Kidney glomerular epithelial cell (primary cell): ENCODE data around the gene FBXL2.
"Not testable (repeated sequence)": the region's sequence is repeated elsewhere in the genome, so short reads cannot be mapped to it uniquely, and the experiment has no call there.

Experiments
- DNase-seq: peaks from one replicate; lab custom pipeline; 2025; lab: John Stamatoyannopoulos, UW

Gene FBXL2

DNA sequence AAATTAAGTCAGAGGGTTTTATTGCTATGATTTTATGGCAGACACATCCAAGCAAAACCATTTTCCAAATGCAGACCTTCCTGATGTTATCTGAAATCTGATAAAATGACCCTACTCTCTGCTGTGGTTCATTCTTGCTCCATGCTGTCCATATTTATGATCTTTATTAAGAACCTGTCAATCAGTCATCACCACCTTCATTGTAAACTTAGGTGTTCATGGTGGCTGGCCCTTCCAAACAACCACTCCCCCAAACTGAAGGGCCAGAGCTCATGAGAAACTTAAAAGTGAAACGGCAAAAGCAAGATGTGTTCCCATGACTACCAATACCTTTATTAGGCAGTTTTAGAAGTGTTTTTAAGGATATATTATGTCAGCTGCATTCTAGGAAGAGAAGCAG is 109.4 kb downstream of the FBXL2 start:
- no peak for DNase-seq

DNA sequence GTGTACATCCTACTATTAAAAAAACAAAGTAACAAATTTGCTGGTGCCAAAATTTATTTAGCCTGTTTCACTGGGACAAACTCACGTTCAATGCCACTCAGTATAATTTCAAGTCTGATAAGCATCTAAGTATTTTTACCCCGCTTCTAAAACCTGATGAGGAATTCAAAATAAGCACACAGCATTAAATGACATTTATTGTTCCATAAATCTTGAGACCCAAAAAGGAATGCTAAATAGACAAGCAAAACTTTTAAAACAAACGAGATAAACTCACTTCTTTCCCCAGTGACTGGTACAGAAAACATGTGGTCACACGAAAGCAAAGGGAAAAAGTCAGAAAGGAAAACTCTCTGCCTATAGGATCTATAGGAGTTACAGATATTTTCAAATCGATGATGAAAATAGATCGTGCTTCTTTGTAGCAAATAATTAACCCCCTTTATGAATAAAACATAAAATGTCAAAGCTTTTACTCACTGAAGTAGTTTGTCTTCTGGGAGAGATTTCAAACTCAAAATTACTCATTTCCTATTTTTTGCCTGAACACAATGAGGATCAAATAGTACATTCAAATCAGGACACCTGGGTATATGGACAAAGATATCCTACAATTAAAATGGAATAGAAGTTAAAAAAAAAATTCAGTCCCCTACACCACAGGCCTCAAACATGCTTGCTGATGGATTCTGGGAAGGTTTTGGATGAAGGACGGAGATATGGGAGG is 111.3 kb downstream of the FBXL2 start:
- no peak for DNase-seq

DNA sequence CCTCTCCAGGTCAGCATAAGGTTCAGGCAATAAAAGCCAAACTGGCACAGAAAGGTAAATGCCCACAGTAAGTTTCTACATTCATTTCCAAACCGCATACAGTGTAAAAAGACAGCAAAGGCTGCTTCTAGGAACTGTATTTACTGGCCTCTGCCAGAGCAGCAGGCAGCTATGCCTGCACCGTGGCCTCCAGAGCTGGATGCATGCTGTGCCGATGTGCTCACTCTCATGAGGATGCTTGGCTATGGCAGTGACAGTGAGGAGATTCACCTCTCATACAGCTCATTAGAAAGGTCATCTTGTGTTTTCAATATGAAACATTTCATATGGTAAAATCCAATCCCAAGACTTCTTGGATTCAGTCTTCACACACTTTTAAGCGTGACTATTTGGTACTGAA is 112.7 kb downstream of the FBXL2 start:
- no peak for DNase-seq

DNA sequence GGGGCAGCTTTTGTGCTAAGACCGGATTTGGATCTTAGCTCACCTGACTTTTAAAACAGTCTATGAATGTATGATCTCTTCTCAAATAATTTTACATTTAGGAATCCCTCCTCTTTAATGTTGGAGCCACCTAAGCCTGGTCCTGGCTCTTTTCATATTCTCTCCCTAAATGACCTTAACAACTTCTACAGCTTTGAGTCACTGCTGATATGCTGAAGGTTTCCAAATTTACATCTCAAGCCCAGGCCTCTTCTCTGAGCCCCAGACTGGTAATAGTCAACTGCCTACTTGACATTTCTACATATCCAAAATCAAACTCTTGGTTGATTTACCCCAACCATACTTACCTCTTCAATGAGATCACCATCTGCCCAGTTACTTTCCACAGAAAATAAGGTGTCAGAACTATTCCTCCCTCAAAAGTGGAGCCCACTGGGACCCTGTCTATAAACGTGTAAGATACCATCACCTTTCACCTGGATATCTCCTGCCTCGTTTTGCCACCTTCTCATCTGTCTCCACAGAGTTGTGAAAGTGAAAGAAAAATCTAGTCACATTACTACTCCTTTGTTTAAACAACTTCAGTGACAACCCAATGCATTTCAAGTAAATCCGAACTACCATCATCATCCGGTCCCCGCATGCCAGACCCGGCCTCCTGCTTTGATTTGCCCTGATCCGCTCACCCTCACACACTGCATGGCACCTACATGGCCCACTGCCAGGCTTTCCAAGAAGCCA is 114.2 kb downstream of the FBXL2 start:
- DNase-seq: no peak

DNA sequence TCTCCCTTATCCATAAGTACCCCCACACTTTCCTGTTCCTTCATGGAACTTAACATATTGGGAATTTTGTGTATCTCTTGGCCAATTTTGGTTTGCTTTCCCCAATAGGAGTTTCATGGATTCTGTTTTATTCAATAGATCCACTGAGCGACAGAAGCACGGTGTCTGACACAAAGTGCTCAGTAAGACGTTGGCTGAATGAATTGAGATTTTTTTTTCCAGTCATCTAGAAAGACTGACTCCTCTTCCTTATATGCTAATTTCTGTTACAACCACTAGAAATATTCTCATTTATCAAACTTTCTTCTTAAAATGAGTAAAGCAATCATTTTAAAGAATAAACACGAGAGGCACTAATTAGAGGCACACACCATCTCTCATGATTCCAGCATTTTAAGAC is 114.9 kb downstream of the FBXL2 start:
- DNase-seq: no peak

DNA sequence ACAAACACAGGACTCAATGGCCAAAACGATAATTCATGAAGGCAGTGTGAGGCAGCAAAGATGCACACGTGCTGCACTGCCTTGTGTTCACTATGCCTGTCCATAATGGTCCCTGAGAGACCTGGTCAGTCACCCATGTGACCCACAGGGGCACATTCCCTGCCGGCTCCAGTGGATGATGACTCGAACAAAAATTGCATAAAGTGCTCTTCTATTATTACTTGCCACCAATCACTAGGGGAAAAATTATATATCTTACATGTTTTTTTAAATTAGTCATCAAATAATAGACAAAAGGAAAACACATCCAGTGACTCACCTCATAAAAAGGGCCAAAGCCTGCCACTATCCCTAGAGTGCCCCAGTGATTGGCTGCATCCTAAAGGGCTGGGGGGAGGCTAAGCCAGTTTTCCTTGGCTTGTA is 115.5 kb downstream of the FBXL2 start:
- peak; percentile 92 for DNase-seq

DNA sequence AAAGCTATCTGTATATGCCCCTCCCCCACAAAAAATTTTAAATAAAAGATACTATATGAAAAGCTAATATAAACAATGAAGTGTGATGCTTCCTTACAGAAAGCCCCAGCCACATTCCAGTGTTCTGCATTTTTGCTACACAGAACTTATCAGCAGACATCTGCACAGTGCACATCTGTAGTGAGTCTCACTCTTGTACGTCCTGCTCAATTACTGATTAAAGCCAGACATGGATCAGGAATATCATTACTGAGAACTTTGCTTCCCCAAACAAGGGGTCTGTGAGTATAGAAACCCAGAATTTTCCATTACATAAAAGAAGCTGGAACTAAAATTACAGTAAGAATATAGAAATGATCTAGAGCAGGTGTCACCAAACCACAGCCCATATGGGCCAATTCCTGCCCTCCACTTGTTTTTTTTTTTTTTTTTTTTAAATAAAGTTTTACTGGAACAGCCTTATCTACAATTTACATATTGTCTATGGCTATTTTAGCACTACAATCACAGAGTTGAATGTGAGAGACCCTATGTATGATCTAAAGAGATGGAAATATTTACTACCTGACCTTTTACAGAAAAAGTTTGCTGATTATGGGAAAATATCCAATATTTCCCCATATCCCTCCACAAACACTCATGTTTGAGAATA is 117.3 kb downstream of the FBXL2 start:
- no peak for DNase-seq

DNA sequence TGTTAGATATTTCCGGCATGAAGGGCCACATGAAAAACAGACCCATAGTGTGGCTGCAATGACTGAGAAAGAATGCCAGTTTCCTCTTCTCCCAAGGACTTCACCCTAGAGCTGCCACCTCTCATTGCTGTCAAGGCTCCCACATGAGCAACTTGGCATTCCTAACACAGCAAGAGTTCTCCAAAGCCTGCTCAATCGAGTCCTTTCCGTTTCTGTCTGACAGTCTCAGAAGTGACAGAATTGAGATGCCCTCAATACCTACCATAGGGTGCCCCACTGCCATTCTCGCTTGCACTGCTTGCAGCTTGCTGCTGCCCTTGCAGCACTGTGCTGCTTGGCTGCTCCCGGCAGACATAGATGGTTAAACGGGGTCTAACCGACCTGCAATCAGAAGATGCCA is 118.7 kb downstream of the FBXL2 start:
- DNase-seq: no peak

DNA sequence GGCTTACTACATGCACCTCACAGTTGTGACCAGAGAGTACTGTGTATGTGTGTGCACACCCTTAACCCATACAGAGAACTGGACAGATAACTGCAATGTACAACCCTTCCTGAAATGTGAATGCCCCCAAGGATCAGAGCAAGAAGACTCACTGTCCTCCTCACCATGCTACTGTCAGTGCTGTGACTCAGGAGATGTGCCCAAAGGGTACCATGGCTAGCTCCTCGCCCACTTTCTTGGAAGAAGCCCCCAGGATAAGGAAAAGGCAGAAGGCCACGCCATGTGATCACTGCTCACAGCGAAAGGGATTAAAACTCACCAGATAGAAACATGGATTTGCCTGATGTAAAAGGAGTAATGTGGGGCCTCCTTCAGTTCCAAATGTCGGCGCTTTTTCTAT is 121.2 kb downstream of the FBXL2 start:
- DNase-seq: no peak

DNA sequence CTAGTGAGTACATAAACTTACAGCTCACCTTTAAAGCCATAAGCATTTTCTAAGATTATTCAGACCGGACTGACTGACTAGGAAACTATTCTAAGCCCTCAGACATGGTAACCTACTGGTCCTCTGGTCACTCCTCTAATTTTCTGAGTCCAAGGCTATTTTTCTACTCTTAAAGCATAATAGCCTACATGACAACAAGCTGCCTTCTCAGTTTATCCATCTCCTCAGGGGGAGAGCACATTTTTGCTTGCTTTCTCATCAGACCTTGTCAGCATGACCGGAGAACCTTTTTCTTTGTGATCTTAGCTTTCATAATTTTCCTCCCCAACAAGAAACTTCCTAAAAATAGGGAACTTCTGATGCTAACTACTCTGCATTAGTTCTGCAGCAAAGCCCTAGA is 124.5 kb downstream of the FBXL2 start:
- DNase-seq: no peak

DNA sequence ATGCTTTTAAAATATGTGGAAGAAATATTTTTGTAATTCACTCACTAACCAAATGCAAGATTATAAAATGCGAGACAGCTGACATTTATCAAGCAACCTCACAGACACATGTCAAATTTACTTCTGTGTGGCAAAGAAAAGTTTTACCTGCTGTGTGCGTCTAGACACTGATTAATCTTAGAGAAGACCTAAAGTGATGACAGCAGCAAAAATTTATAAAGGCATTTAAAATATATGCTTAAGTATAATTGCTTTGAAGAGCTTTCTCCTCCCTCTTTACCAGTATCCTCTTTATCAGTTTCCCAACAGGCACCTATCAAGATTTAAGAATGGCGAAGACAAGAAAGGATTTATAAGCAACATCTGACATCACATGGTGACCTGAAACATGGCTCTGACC is 125.7 kb downstream of the FBXL2 start:
- no peak for DNase-seq

DNA sequence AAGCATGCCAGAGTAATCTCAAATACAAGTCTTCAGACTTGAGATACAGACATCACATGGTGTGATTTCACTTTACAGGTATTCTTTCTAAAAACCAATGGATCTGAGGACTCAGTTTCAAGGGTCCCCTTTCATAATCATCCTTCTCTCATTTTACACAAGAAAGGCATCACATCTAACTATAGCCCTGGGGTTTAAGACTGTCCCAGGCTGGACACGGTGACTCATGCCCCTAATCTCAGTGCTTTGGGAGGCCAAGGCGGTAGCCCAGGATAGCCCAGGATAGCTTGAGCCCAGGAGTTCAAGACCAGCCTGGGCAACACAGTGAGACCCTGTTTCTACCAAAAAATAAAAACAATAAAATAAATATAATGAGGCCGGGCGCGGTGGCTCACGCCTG is 126.5 kb downstream of the FBXL2 start:
- no peak for DNase-seq

DNA sequence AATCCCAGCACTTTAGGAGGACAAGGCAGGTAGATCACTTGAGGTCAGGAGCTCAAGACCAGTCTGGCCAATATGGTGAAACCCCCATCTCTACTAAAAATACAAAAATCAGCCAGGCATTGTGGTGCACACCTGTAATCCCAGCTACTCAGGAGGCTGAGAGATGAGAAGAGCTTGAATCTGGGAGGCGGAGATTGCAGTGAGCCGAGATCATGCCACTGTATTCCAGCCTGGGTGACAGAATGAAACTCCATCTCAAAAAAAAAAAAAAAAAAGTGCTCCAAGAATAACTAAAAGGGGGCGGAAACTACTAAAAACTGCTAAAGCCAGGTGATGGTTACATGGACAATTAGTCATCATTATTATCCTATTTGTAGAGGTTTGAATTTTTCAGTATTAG is 133.6 kb downstream of the FBXL2 start:
- DNase-seq: not testable (repeated sequence)

DNA sequence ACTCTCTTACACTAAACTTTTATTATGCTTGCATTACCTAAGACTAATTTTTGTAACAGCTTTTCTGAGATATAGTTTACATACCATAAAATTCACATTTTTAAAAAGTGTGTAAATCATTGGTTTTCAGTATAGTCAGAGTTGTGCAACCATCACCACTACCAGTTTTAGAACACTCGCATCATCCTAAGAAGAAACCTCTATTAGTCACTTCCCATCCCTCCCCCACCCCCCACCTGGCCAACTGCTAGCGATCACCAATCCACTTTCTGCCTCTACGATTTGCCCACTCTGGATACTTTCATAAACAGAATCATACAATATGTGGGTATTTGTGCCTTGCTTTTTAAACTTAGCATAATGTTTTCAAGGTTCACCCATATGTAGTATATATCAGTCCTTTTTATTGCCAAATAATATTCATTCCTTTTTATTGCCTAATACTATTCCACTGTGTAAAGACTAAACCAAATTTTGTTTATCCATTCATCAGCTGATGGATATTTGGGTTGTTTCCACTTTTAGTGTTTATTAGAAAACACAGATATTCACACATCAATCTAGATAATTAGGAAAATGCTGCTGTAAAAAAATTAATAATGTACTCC is 139.9 kb downstream of the FBXL2 start:
- DNase-seq: no peak

DNA sequence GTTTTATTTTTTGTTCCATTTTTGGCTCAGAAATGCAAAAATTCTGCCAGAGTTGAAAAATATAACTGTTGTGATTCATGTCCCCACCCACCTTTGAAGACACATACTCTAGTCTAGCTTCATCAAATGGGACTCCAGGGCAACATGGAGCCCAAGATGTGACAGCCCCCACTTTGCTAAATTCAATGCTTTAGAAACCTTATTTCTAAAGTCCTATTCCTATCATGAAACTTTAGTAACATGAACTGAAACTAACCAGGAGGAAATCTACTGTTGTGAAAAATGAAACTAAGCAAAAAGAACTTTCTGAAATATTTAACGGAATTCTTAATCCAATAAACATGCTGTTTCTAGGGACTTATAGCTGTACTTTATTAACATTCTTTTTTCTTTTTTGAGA is 142.7 kb downstream of the FBXL2 start:
- DNase-seq: no peak

DNA sequence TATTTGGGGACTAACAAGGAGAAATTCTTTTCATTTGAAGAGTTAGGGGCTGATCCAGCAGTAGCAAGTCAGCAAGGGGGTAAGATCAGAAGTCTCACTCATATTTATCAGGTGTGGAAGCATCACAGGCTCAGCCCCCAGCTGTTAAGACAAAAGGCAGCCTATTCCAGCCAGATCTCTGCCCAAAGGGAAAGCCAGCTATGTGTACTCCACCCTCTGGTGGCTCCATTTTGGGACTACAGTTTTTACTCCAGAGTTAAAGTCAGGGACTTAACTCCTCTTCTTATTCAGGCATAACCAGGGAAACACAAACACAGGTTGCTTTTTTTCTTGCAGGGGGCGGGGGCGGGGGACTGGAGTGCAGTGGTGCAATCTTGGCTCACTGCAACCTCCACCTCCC is 143.7 kb downstream of the FBXL2 start:
- DNase-seq: no peak

DNA sequence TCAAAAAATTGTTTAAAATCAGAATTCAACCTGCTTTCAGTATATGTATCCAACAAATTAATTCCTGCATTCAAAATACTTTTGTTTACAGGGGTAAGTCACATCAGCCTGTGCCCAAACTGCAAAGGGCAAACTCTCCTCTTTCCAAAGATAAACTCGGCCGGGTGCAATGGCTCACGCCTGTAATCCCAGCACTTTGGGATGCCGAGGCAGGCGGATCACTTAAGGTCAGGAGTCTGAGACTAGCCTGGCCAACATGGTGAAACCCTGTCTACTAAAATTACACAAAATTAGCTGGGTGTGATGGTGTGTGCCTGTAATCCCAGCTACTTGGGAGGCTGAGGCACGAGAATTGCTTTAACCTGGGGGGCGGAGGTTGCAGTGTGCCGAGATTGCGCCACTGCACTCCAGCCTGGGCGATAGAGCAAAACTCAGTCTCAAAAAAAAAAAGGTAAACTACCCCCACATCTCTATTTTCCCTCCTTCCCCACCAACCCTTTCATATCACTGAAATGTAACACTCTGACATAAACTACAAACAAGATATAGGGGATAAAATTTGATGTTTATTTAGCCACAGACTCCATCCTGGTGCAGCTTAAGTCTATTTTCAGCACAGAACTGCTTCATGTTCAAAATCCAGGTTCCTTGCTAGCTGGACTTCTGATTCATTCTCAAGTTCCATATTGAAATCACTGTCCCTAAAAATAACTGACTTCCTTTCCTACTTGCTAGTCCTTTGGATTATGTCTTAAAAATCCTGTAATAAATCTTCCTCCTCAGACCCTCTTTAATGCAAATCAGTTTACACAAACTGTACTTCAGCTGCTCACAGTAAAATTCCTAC is 147.6 kb downstream of the FBXL2 start:
- DNase-seq: no peak

DNA sequence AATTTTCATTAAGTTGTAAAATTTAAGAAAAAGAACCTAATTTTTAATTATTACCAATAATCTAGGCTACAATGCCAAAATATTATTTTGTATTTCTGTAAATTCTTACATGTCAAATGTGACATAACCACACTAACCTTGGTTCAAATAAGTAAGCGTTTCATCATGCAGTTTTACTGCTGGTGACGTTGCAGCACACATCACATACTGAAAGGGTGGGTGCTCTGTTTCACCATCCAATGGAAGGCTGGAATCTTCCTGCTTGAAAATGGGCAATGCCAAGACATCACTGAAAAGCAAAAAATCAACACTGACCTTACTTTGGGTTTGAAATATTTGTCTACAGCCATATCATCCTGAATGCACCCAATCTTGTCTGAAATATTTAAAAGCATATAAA is 148.2 kb downstream of the FBXL2 start:
- DNase-seq: no peak

DNA sequence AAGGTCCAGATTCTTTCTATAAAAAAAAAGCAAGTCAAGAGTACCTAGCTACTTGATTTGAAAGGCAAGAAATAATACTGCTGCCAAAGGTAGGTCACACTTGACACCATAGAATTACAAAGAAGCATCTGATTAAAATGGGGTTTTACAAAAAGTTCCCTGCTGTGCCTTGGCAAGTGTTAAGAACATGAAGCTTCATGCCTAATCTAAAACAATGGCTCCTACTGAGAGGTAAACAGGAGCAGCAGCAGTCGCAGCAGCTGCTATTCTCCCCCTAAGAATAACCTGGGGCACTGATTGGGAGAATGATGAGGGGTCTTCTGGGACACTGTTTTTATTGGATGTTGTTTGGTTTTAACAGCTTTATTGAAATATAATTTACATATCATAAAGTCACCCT is 148.8 kb downstream of the FBXL2 start:
- no peak for DNase-seq

DNA sequence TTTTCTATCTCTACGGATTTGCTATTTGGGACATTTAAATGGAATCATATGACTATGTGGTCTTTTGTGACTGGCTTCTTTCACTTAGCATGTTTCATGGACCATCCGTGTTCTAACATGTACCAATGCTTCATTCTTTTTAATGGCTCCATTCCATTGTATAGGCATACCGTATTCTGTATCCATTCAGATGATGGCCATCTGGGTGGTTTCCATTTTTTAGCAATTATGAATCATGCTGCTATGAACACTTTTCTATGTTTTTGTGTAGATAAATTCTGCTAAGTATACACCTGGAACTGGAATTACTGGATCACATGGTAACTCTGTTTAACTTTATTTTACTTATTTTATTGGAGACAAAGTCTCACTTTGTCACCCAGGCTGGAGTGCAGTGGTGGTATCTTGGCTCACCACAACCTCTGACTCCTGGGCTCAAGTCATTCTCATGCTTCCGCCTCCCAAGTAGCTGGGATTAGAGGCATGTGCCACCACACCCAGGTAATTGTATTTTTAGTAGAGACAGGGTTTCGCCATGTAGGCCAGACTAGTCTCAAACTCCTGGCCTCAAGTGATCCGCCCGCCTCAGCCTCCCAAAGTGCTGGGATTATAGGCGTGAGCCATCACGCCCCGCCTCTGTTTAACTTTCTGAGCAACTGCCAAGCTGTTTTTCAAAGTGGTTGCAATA is 149.5 kb downstream of the FBXL2 start:
- no peak for DNase-seq

DNA sequence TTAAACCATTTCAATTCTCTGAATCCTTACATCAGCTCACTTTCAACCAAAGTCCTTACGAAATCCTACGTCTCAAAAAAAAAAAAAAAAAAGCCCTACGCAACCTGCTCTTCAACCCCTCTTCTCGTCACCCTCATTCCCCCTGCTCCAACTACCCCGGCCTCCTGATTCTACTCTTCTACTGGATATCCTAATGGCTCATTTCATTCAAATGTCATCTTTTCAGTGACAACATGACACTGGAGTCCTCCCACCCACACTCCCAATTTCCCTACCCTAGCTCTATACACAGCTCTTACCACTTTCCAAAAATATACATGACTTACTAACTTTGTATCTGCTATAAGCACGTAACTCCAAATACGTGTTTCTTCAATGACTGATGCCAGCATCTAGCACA is 151.5 kb downstream of the FBXL2 start:
- DNase-seq: no peak
